Endothelial cell of umbilical vein (primary cell): ENCODE data around the gene POFUT2. TPM values are rescaled to one million over a fixed set of nuclear protein-coding genes. Genes with fewer than 3 reads are reported as not detected.

Experiments used
- BruUV-seq: library from RNA; stranded (reverse); fragments of 400-500 nt; replicated peaks from 2 replicates; lab custom pipeline; 2021; lab: Mats Ljungman, UMichigan
- CTCF ChIA-PET: fragments of 300-600, 350-600 bp; sonication (Branson Sonifier 250); formaldehyde crosslinking; loops from one replicate; lab custom pipeline; 2021; ENCODE audit warnings: antibody characterized with exemption, inconsistent platforms; lab: Charles Lee
- POLR2A ChIA-PET: fragments of 300-600, 350-600 bp; sonication (Branson Sonifier 250); formaldehyde crosslinking; loops from one replicate; lab custom pipeline; 2021; ENCODE audit warnings: antibody characterized with exemption, inconsistent platforms; lab: Charles Lee
- DNase-seq: peaks from one replicate; pipeline ENCODE4 v3.0.0-alpha.2; 2011; ENCODE audit warnings: low read depth, low spot score
- FAIRE-seq: peaks from 2 replicates; lab custom pipeline; 2011; peaks lifted over from hg19 to GRCh38; lab: Jason Lieb, UNC
- H2AFZ ChIP-seq: 2 replicates; pipeline ENCODE4 v1.6.0; 2012; ENCODE audit warnings: low read depth, low read length, control low read depth, inconsistent platforms
- H3K27ac ChIP-seq: 2 replicates; pipeline ENCODE4 v1.5.1; 2011; ENCODE audit warnings: low read depth, mild to moderate bottlenecking, control low read depth, low read length, moderate library complexity; ENCODE audit not compliant: insufficient read depth
- H3K27me3 ChIP-seq, 2 experiments: 2 replicates each; pipeline versions ENCODE4 v1.6.0 to v1.6.1; 2011; ENCODE audit warnings: low read length in 2 of 2, mixed read lengths in 1 of 2; ENCODE audit not compliant: control insufficient read depth in 2 of 2, insufficient read depth in 2 of 2
- H3K36me3 ChIP-seq, 2 experiments: 2 replicates in 1 of 2; 3 replicates in 1 of 2; pipeline ENCODE4 v1.5.1; 2011; ENCODE audit warnings: low read length in 2 of 2, mild to moderate bottlenecking in 1 of 2, moderate library complexity in 1 of 2; ENCODE audit not compliant: control insufficient read depth in 2 of 2, insufficient read depth in 2 of 2; ENCODE audit errors: extremely low read depth in 1 of 2
- H3K4me1 ChIP-seq: 3 replicates; pipeline ENCODE4 v1.5.1; 2011; ENCODE audit warnings: mild to moderate bottlenecking, low read length; ENCODE audit not compliant: control insufficient read depth, insufficient read depth; ENCODE audit errors: extremely low read depth
- H3K4me2 ChIP-seq: 2 replicates; pipeline ENCODE4 v1.6.1; 2011; ENCODE audit warnings: low read length, control low read depth, mixed read lengths; ENCODE audit not compliant: insufficient read depth
- H3K4me3 ChIP-seq, 3 experiments: fragments of 200-600 bp in 1 of 3; sonication (generic), shearing (Covaris generic) in 1 of 3; replicated peaks in 1 of 3; 2 replicates each; pipeline ENCODE4 v1.5.1; 2011 to 2016; ENCODE audit warnings: control low read depth in 3 of 3, low read length in 3 of 3, mild to moderate bottlenecking in 2 of 3, inconsistent platforms in 1 of 3, low read depth in 1 of 3, moderate library complexity in 1 of 3; ENCODE audit not compliant: insufficient read depth in 1 of 3
- H3K79me2 ChIP-seq: 2 replicates; pipeline ENCODE4 v1.6.0; 2012; ENCODE audit warnings: low read length, inconsistent platforms; ENCODE audit not compliant: control insufficient read depth, insufficient read depth
- H3K9ac ChIP-seq: replicated peaks from 2 replicates; pipeline ENCODE3; 2011; ENCODE audit warnings: low read length, control low read depth; ENCODE audit not compliant: insufficient read depth; ENCODE audit errors: extremely low read depth
- H3K9me1 ChIP-seq: replicated peaks from 3 replicates; pipeline ENCODE4 v1.6.0; 2011; ENCODE audit warnings: mild to moderate bottlenecking, low read length; ENCODE audit not compliant: control insufficient read depth, insufficient read depth; ENCODE audit errors: extremely low read depth
- H3K9me3 ChIP-seq: replicated peaks from 2 replicates; pipeline ENCODE4 v1.5.1; 2012; ENCODE audit warnings: low read length, inconsistent platforms; ENCODE audit not compliant: control insufficient read depth, insufficient read depth
- H4K20me1 ChIP-seq: replicated peaks from 2 replicates; pipeline ENCODE3; 2011; ENCODE audit warnings: mild to moderate bottlenecking, low read length; ENCODE audit not compliant: control insufficient read depth, insufficient read depth; ENCODE audit errors: extremely low read depth
- EZH2 ChIP-seq: IDR thresholded peaks from 2 replicates; pipeline ENCODE4 v1.6.1; 2012; ENCODE audit warnings: borderline replicate concordance, low read depth, mild to moderate bottlenecking, moderate library complexity, low read length, inconsistent platforms; ENCODE audit not compliant: severe bottlenecking
- FOS ChIP-seq: IDR thresholded peaks from 2 replicates; pipeline ENCODE4 v1.6.1; 2011; ENCODE audit warnings: mild to moderate bottlenecking, low read length, moderate library complexity, borderline replicate concordance; ENCODE audit not compliant: insufficient read depth
- GATA2 ChIP-seq: IDR thresholded peaks from 2 replicates; pipeline ENCODE4 v1.7.0; 2011; ENCODE audit warnings: low read depth, mild to moderate bottlenecking, moderate library complexity, mixed read lengths, low read length; ENCODE audit not compliant: insufficient read length, insufficient read depth
- JUN ChIP-seq: IDR thresholded peaks from 2 replicates; pipeline ENCODE4 v1.6.1; 2011; ENCODE audit warnings: borderline replicate concordance, low read depth; ENCODE audit not compliant: insufficient read length, insufficient read depth
- MAX ChIP-seq: IDR thresholded peaks from 2 replicates; pipeline ENCODE4 v1.6.1; 2011; ENCODE audit not compliant: insufficient read depth, insufficient read length
- MYC ChIP-seq: IDR thresholded peaks from one replicate; pipeline ENCODE4 v1.6.1; 2011; ENCODE audit warnings: mild to moderate bottlenecking, low read depth, low read length
- POLR2A ChIP-seq: IDR thresholded peaks from 2 replicates; pipeline ENCODE4 v1.6.1; 2012; ENCODE audit warnings: low read depth, mild to moderate bottlenecking, control low read depth, low read length
- POLR2AphosphoS5 ChIP-seq: IDR thresholded peaks from 2 replicates; pipeline ENCODE4 v1.6.1; 2012; ENCODE audit warnings: low read depth, mild to moderate bottlenecking, control low read depth, low read length, moderate library complexity; ENCODE audit not compliant: insufficient read depth
- dilution Hi-C: fragments of 300-500 bp; cut with MboI; formaldehyde crosslinking; loops from one replicate; pipeline ENCODE4 v1.15.0; 2019; ENCODE audit warnings: low sequenced_read_pairs; ENCODE audit not compliant: extremely low pct_ligation_motif_present
- intact Hi-C: fragments of 100-400 bp; cut with micrococcal nuclease; formaldehyde crosslinking; loops from one replicate; pipeline ENCODE4 v1.10.0; 2022
- polyA plus RNA-seq, 4 experiments: library from polyadenylated mRNA; depleted of rRNA in 3 of 4; stranded (reverse) in 3 of 4; unstranded in 1 of 4; fragments of >200 nt; gene quantifications; 2 replicates each; pipeline versions ENCODE4 v1.2.1 to v1.2.3, GENCODE V29; 2011 to 2012; ENCODE audit warnings: missing spikeins in 1 of 4
- total RNA-seq: library from RNA; stranded (reverse); gene quantifications from 2 replicates; pipeline ENCODE4 v1.2.3, GENCODE V29; 2021
- TF ChIP-seq, protein P1 (sequence below), 2 donors: IDR thresholded peaks; 1 replicate in 1 of 2; 2 replicates in 1 of 2; pipeline ENCODE4 v1.5.1; 2011; ENCODE audit warnings: low read length in 2 of 2, mild to moderate bottlenecking in 2 of 2, moderate library complexity in 2 of 2, control low read depth in 1 of 2, inconsistent platforms in 1 of 2, low read depth in 1 of 2; ENCODE audit not compliant: insufficient read depth in 1 of 2; ENCODE audit errors: extremely low read depth in 1 of 2

POFUT2 gene
- total and polyA plus RNA-seq, 2 donors (not counting 3 experiments of a cell fraction or from before 2014, with no cell fraction given), result 30.7 to 47.5 TPM

- intact Hi-C loops, result no loop called here
- no peaks in the 10 kb centered on the region for H3K9me3 ChIP-seq
- no TSS peak for BruUV-seq
- no peak overlapping the region for H2AFZ ChIP-seq
- dilution Hi-C loops, result no loop called here
- no peak overlapping the region for H3K9ac ChIP-seq
- no peaks in the 10 kb centered on the region for H3K79me2 ChIP-seq
- ChIA-PET POLR2A (no interaction called here), CTCF (no interaction called here)
- no peak overlapping the region for H3K4me2 ChIP-seq
- H3K4me3 ChIP-seq, result no peak overlapping the region
- H3K36me3 ChIP-seq, result no peaks in the 10 kb centered on the region
- no peaks in the 10 kb centered on the region for H4K20me1 ChIP-seq
- no peaks in the 10 kb centered on the region for H3K9me1 ChIP-seq
- DNase-seq, result no peak
- no peaks in the 10 kb centered on the region for H3K4me1 ChIP-seq
- TF ChIP-seq POLR2A (no peak), GATA2 (no peak), JUN (no peak), FOS (no peak), POLR2AphosphoS5 (no peak), EZH2 (no peak), MYC (no peak), MAX (no peak)
- TF ChIP-seq, protein P1, sequence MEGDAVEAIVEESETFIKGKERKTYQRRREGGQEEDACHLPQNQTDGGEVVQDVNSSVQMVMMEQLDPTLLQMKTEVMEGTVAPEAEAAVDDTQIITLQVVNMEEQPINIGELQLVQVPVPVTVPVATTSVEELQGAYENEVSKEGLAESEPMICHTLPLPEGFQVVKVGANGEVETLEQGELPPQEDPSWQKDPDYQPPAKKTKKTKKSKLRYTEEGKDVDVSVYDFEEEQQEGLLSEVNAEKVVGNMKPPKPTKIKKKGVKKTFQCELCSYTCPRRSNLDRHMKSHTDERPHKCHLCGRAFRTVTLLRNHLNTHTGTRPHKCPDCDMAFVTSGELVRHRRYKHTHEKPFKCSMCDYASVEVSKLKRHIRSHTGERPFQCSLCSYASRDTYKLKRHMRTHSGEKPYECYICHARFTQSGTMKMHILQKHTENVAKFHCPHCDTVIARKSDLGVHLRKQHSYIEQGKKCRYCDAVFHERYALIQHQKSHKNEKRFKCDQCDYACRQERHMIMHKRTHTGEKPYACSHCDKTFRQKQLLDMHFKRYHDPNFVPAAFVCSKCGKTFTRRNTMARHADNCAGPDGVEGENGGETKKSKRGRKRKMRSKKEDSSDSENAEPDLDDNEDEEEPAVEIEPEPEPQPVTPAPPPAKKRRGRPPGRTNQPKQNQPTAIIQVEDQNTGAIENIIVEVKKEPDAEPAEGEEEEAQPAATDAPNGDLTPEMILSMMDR (IDR thresholded peaks at IDR 0.05; ENCODE audit: extremely low read depth in 1 of 2, insufficient read depth in 1 of 2, low read depth in 1 of 2, low read length in 2 of 2), result no peak
- H3K27ac ChIP-seq, result no peak overlapping the region
- H3K27me3 ChIP-seq, result peaks cover 2 to 22% of the 10 kb centered on the region in 2 experiments
- no peak for FAIRE-seq
These were observed 41.0 kb downstream of the POFUT2 start for GRCh38 chr21:45246386-45247320.
